ENCODE data around the gene RBM25.

DNA sequence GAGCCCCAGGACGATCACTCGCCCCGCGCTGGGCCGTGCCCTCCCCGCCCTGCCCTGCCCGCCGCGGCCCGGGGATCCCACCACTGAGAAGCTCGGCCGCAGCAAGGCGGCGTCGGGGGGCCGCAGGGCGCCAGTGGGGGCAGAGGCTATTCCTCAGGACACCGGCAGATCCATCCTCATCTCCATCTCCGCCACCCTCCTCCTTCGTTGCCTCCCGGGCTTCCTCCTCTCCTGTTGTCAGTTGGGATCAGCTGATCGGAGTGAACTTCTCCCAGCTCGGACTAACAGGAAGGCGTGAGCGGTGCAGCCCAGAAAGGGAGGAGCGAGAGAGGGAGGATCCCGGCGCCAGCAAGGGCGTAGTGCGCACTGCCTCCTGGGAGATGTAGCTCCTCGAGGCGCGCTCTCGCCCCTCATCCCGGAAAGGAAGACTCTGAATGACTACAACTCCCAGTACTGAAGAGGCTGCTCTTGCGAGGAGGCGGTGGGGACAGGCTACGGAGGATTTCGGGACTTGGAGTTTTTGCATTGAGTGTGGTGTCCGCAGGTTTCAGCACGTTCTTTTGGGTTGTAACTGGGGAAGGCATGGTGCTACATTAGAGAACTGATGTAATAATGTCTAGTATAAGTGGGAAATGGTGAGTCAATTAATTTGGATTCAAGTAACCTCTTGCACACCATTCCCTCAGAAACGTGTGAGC, 31.3 kb upstream of the RBM25 start, which contains the start of gene ZFYVE1:
- TF ChIP-seq, protein P1, sequence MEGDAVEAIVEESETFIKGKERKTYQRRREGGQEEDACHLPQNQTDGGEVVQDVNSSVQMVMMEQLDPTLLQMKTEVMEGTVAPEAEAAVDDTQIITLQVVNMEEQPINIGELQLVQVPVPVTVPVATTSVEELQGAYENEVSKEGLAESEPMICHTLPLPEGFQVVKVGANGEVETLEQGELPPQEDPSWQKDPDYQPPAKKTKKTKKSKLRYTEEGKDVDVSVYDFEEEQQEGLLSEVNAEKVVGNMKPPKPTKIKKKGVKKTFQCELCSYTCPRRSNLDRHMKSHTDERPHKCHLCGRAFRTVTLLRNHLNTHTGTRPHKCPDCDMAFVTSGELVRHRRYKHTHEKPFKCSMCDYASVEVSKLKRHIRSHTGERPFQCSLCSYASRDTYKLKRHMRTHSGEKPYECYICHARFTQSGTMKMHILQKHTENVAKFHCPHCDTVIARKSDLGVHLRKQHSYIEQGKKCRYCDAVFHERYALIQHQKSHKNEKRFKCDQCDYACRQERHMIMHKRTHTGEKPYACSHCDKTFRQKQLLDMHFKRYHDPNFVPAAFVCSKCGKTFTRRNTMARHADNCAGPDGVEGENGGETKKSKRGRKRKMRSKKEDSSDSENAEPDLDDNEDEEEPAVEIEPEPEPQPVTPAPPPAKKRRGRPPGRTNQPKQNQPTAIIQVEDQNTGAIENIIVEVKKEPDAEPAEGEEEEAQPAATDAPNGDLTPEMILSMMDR (conservative IDR thresholded peaks at IDR 0.05; ENCODE audit: low read depth in 2 of 2) = no peak
- peak; percentile 81 for TF ChIP-seq POLR2AphosphoS5 (IDR thresholded peaks at IDR 0.05; ENCODE audit: low read depth)
- TF ChIP-seq CREB1 (CRISPR knock-in tag; IDR thresholded peaks at IDR 0.05; ENCODE audit: low read depth) = peak; percentile 87
- TF ChIP-seq EZH2phosphoT487 (IDR thresholded peaks at IDR 0.05; ENCODE audit: unreplicated experiment) = no peak
- TF ChIP-seq EZH2 (IDR thresholded peaks at IDR 0.05; ENCODE audit: low read depth, unreplicated experiment) = no peak
- TF ChIP-seq, protein P2, sequence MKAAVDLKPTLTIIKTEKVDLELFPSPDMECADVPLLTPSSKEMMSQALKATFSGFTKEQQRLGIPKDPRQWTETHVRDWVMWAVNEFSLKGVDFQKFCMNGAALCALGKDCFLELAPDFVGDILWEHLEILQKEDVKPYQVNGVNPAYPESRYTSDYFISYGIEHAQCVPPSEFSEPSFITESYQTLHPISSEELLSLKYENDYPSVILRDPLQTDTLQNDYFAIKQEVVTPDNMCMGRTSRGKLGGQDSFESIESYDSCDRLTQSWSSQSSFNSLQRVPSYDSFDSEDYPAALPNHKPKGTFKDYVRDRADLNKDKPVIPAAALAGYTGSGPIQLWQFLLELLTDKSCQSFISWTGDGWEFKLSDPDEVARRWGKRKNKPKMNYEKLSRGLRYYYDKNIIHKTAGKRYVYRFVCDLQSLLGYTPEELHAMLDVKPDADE (IDR thresholded peaks at IDR 0.05) = peak; percentile 100
